Measurements from ENCODE around the gene PTPN14.
"Not testable (repeated sequence)": the region's sequence is repeated elsewhere in the genome, so short reads cannot be mapped to it uniquely, and the experiment has no call there.

Gene PTPN14

DNA sequence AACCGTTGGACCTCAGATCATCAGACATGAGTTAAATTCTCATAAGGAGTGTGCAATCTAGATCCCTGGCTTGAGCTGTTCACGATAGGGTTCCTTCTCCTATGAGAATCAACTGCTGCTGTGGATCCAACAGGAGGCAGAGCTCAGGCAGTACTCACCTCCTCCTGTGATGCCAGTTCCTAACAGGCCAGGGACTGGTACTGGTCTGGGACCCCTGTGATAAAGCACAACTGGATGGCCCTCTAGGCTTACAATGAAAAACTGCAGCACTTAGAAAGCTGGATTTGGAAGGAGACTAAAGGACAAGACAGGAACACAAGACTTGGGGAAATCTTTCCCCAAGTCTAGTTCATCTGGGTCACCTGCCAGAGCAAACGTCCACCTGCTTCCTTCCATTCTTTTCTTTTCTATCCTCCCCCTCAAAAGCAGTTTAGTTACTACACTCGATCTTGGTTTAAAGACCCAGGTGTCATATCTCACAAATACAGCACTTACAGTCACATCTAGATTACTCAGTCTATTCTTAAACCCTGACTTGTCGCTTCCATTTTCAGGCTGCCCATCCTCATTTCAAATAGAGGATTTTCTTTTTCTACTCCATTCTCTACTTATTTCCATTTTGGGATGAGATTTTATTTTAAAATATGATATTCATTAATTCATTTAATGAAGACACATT, 59.8 kb downstream of the PTPN14 start:
- peak; percentile 3 for DNase-seq (ENCODE audit: low read depth)
- H3K4me3 ChIP-seq (ENCODE audit: low read depth, low read length), result no peak overlapping the region
- TF ChIP-seq, protein P1, sequence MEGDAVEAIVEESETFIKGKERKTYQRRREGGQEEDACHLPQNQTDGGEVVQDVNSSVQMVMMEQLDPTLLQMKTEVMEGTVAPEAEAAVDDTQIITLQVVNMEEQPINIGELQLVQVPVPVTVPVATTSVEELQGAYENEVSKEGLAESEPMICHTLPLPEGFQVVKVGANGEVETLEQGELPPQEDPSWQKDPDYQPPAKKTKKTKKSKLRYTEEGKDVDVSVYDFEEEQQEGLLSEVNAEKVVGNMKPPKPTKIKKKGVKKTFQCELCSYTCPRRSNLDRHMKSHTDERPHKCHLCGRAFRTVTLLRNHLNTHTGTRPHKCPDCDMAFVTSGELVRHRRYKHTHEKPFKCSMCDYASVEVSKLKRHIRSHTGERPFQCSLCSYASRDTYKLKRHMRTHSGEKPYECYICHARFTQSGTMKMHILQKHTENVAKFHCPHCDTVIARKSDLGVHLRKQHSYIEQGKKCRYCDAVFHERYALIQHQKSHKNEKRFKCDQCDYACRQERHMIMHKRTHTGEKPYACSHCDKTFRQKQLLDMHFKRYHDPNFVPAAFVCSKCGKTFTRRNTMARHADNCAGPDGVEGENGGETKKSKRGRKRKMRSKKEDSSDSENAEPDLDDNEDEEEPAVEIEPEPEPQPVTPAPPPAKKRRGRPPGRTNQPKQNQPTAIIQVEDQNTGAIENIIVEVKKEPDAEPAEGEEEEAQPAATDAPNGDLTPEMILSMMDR (IDR thresholded peaks at IDR 0.05; ENCODE audit: insufficient read depth, low read depth, low read length, missing control alignments), result no peak

DNA sequence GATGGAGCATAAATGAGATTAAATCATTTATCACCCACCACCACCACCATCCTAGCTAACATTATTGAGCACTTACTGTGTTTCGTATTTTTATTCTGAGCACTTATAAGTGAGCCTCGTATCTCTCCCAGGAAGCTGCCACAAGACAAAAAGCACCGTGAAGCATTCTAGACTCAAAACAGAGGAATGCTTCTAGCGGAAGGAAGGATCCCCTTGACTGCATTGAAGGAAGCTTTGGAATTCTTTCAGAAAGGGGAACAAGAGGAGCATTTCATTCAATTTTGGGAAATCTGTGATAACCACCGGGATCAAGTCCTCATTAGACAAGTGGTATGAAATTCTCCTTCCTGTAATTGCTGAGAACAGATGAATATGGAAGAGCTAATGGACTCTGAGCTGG, 66.3 kb downstream of the PTPN14 start:
- no peak overlapping the region for H3K4me3 ChIP-seq (ENCODE audit: low read depth, low read length)
- DNase-seq (ENCODE audit: low read depth), result no peak
- TF ChIP-seq, protein P1 (IDR thresholded peaks at IDR 0.05; ENCODE audit: insufficient read depth, low read depth, low read length, missing control alignments), result no peak

DNA sequence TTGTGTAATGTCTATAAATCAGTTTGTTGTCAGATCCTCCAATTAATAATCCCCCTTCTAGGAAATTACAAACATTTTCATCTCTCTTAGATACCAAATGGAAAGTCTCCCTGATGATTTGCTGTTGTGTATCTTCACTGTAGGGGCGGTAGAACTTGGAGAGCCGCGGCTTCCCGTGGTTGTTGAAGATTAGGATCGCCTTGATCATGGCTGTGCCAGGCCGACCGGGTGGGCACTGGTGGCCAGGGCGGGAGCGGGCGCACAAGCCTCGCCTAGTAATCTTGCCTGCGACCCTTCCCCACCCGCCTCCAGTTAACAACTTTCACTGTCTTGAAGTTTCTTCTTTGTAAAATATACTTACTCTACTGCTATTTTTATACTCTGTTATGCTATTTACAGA, 68.2 kb downstream of the PTPN14 start:
- not testable (repeated sequence) for DNase-seq (ENCODE audit: low read depth); H3K4me3 ChIP-seq (ENCODE audit: low read depth, low read length)

DNA sequence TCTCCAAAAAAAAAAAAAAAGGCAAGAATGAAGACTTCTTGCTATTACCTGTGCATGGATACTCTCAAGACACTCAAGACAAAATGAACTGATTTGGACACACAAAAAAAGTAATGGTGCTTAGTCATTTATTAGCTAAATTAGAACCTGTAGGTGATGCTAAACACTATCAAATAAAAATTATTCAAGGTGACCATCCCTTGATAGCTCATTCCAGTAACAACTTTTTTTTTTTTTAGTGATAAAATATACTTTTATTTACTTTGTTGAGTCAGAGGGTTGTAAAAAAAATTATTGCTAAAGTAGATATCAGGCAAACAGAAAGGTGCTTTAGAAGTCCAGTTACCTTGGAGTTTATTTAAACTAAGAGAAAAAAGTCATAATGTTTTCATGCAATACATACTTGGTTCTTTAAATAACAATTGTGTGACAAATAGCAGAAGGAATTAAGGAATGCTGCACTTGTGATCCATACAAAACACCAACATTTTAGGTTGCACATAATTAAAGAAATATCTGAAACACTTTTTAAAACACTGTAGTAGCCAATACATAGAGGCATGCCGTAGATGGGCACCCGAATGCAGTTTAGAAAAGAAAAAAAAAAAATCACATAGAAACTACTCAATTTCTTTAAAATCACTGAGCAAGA, 69.3 kb downstream of the PTPN14 start:
- not testable (repeated sequence) for H3K4me3 ChIP-seq (ENCODE audit: low read depth, low read length); DNase-seq (ENCODE audit: low read depth)

DNA sequence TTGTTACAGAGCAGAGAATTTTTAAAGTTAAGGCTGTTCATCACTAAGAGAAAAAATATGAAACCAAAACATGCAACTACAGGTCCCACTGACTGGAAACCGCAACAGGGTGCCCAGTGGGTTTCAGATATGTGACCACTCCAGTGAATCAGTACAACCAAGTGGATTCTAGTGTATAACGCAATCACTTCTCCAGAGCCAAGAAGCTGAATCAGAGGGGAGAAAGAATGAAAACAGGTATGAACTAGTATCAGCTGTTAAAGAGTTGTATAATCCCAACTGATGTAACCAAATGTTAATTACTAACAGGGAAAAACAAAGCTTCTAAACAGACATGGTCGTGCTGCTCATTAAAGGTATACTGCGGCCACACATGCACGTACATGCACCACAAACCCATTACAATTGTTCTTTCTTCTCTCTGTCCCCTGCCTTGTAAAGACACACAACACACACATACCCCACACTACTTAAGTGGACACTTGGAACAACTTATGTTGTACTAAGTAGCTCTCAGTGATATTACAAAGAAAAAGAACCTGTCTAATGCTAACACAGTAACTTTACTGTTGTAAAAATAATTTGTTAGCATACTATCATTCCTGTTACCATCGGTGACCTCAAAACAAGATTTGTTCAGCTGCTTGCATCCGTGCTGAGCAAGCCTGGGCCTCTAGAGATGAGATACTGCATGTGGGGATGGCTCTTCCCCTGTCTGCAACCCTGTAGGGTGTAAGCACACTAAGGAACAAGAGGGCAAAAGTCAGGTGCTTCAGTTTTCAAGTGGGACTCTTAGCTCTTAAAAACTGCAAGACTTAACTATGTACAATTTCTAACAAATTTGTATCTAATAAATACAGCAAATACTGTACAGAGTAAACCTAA, 74.2 kb downstream of the PTPN14 start:
- H3K4me3 ChIP-seq (ENCODE audit: low read depth, low read length), result no peak overlapping the region
- TF ChIP-seq, protein P1 (IDR thresholded peaks at IDR 0.05; ENCODE audit: insufficient read depth, low read depth, low read length, missing control alignments), result no peak
- DNase-seq (ENCODE audit: low read depth), result no peak

DNA sequence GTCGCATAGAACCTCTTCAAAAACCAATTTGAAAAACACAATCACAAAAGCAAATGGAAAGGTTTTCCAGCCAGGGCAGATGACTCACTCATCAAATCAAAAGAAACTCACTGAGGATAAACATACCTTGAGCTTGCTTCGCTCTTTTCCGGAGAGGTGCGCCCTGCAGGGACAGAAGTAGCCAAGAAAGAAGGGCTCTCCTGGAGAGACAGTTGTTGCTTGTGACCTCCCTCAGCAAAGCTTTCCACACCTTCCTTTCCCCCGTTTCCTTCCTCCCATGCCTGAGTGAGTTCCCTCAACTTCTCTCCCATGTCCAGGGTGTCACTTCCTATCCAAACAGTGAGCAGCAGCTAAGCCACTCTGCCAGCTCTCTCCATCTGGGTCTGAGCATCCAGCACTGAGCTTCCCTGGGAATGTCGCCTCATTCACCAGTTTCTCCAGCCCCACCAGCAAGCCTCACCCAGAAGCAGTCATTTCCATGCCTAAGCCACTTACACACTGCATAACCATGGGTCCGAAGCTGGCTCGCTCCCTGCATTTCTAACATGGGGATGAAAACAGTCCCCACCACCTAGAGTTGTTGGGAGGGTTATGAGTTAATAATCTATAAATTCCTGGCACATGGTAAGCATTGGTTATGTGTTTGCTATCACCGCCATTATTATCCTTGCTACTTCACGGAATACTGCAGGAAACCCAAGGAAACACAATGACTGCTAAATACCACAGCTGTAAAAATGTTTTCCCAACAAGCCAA, 75.0 kb downstream of the PTPN14 start:
- H3K4me3 ChIP-seq (ENCODE audit: low read depth, low read length), result no peak overlapping the region
- no peak for DNase-seq (ENCODE audit: low read depth)
- TF ChIP-seq, protein P1 (IDR thresholded peaks at IDR 0.05; ENCODE audit: insufficient read depth, low read depth, low read length, missing control alignments), result no peak

DNA sequence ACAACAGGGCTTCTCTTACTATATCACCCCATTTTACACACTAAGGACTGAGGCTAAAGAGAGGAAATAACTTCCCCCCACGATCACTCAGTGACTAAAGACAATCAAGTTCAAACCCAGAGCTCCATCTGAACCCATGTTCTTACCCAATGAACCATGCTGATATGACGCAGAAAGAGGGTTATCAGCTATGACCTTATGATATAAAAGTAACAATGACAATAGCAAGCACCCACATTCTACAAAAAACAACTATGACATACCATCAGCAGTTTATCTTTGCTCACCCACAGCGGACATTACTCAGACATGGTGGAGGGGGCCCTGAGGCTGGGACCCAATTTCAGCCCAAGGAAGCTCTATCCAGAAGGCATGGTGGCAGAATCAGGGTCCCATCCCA, 75.7 kb downstream of the PTPN14 start:
- TF ChIP-seq, protein P1 (IDR thresholded peaks at IDR 0.05; ENCODE audit: insufficient read depth, low read depth, low read length, missing control alignments), result no peak
- no peak overlapping the region for H3K4me3 ChIP-seq (ENCODE audit: low read depth, low read length)
- DNase-seq (ENCODE audit: low read depth), result no peak
